HG03432 (cell line): ENCODE measurements around the gene HHATL.

Source experiments
- ATAC-seq: cut with Tn5 transposase; IDR thresholded peaks from one replicate; pipeline ENCODE4 v1.9.1; 2021; ENCODE audit warnings: mild to moderate bottlenecking, moderate library complexity; ENCODE audit not compliant: unreplicated experiment

HHATL gene

GRCh38 chr3:42655331-42655888, 47.2 kb downstream of the HHATL start:
- ATAC-seq, result no peak

- peak; percentile 26 for ATAC-seq
Measured at GRCh38 chr3:42654331-42655201, 48.0 kb downstream of the HHATL start.

GRCh38 chr3:42653560-42654330, 48.9 kb downstream of the HHATL start, which contains the start of gene ZBTB47:
Gene ZBTB47 (plus strand): TSS chr3:42653697. CDS start chr3:42658356, 4,659 bp downstream.
- no peak for ATAC-seq

GRCh38 chr3:42653303-42653559, 49.4 kb downstream of the HHATL start:
- ATAC-seq, result no peak

GRCh38 chr3:42652611-42653302, 49.8 kb downstream of the HHATL start:
- ATAC-seq, result peak; percentile 78

- ATAC-seq, result peak; percentile 29
Measured at GRCh38 chr3:42652251-42652610, 50.4 kb downstream of the HHATL start.

- ATAC-seq, result no peak
Measured at GRCh38 chr3:42651248-42652091, 51.1 kb downstream of the HHATL start.

- no peak for ATAC-seq
Measured at GRCh38 chr3:42649783-42650182, 52.8 kb downstream of the HHATL start.

- ATAC-seq, result no peak
Measured at GRCh38 chr3:42649006-42649405, 53.6 kb downstream of the HHATL start.

GRCh38 chr3:42647821-42648459, 54.7 kb downstream of the HHATL start:
- no peak for ATAC-seq
